Spinal cord (tissue), 10 donors: ENCODE results near the gene APBA2. TPM values are rescaled to one million over a fixed set of nuclear protein-coding genes. Genes with fewer than 3 reads are reported as not detected.
"Not testable (repeated sequence)": the region's sequence is repeated elsewhere in the genome, so short reads cannot be mapped to it uniquely, and the experiment has no call there.

Experiments used
- DNase-seq, 6 donors: peaks; one replicate each; pipeline versions ENCODE4 v3.0.0 to v3.0.0-alpha.2; 2013 to 2015; ENCODE audit warnings: low spot score in 6 of 6, low read depth in 4 of 6
- H3K27ac ChIP-seq: one replicate; pipeline ENCODE4 v1.5.1; 2013; ENCODE audit warnings: low read depth, low read length, control low read depth
- H3K27me3 ChIP-seq: one replicate; pipeline ENCODE4 v1.6.1; 2013; ENCODE audit warnings: low read length; ENCODE audit not compliant: control insufficient read depth, insufficient read depth
- H3K36me3 ChIP-seq: one replicate; pipeline ENCODE4 v1.6.1; 2013; ENCODE audit warnings: low read length; ENCODE audit not compliant: control insufficient read depth, insufficient read depth
- H3K4me1 ChIP-seq: one replicate; pipeline ENCODE4 v1.6.1; 2013; ENCODE audit warnings: low read length; ENCODE audit not compliant: control insufficient read depth, insufficient read depth
- H3K4me3 ChIP-seq: one replicate; pipeline ENCODE4 v1.5.1; 2013; ENCODE audit warnings: low read depth, low read length, control low read depth
- H3K9me3 ChIP-seq: one replicate; pipeline ENCODE4 v1.6.1; 2013; ENCODE audit warnings: low read length; ENCODE audit not compliant: control insufficient read depth, insufficient read depth
- WGBS: methylation state at CpG from one replicate; pipeline ENCODE4 v1.1.5; 2013; ENCODE audit warnings: missing lambda C conversion rate; ENCODE audit not compliant: insufficient coverage; 5-methylcytosine and 5-hydroxymethylcytosine counted together
- polyA plus RNA-seq, 2 donors: library from polyadenylated mRNA; unstranded; fragments of 120-200 nt; gene quantifications; one replicate each; pipeline ENCODE4 v1.2.1, GENCODE V29; 2013; ENCODE audit not compliant: insufficient read length in 2 of 2
- total RNA-seq, 2 donors: library from RNA; depleted of rRNA in 1 of 2; stranded (reverse); fragments of 120-200 nt in 1 of 2; fragments of >200 nt in 1 of 2; gene quantifications; one replicate each; pipeline versions ENCODE4 v1.2.3 to v1.2.4, GENCODE V29; 2013 to 2014
- donor health status: healthy.

APBA2 gene
- total and polyA plus RNA-seq, 4 donors: 46.2 to 111 (median 89.9) TPM

- Histone ChIP-seq H3K36me3 (peaks cover 3% of the 10 kb centered on the region), H3K27me3 (no peaks in the 10 kb centered on the region), H3K9me3 (no peaks in the 10 kb centered on the region), H3K4me3 (no peak overlapping the region), H3K4me1 (peaks cover 22% of the 10 kb centered on the region), H3K27ac (no peak overlapping the region)
- peak in 1 of 6 donors; percentile 42 for DNase-seq
- 36% methylated on average over 2 of the region's 3 CpGs for WGBS
Observed at GRCh38 chr15:29016518-29016917, 130.7 kb downstream of the APBA2 start.

GRCh38 chr15:29018120-29018805 lies 132.5 kb downstream of the APBA2 start:
- Histone ChIP-seq H3K4me3 (no peak overlapping the region), H3K36me3 (peaks cover 3% of the 10 kb centered on the region), H3K27ac (no peak overlapping the region), H3K4me1 (peaks cover 22% of the 10 kb centered on the region), H3K27me3 (no peaks in the 10 kb centered on the region), H3K9me3 (no peaks in the 10 kb centered on the region)
- peak in 1 of 6 donors; percentile 87 for DNase-seq
- 80% methylated on average over 7 of the region's 8 CpGs for WGBS

GRCh38 chr15:29018995-29019976 lies 133.5 kb downstream of the APBA2 start:
- Histone ChIP-seq H3K4me1 (peaks cover 22% of the 10 kb centered on the region), H3K9me3 (no peaks in the 10 kb centered on the region), H3K27ac (no peak overlapping the region), H3K27me3 (no peaks in the 10 kb centered on the region), H3K36me3 (peaks cover 3% of the 10 kb centered on the region), H3K4me3 (no peak overlapping the region)
- DNase-seq: peak in 1 of 6 donors; percentile 92
- WGBS: 39% methylated on average over 3 of the region's 9 CpGs

GRCh38 chr15:29021857-29022256 lies 136.1 kb downstream of the APBA2 start:
- Histone ChIP-seq H3K36me3 (no peaks in the 10 kb centered on the region), H3K9me3 (no peaks in the 10 kb centered on the region), H3K27ac (no peak overlapping the region), H3K27me3 (no peaks in the 10 kb centered on the region), H3K4me1 (peaks cover 13% of the 10 kb centered on the region), H3K4me3 (no peak overlapping the region)
- WGBS: 100% methylated on average over 1 of the region's 7 CpGs
- peak in 1 of 6 donors; percentile 44 for DNase-seq

- peaks cover 2% of the 10 kb centered on the region for H3K9me3 ChIP-seq
- WGBS: 73% methylated on average over 4 of the region's 5 CpGs
- H3K36me3 ChIP-seq: no peaks in the 10 kb centered on the region
- no peak for DNase-seq
- H3K4me3 ChIP-seq: no peak overlapping the region
- H3K27ac ChIP-seq: no peak overlapping the region
- no peaks in the 10 kb centered on the region for H3K4me1 ChIP-seq
- no peaks in the 10 kb centered on the region for H3K27me3 ChIP-seq
Observed at GRCh38 chr15:29024662-29025061, 138.9 kb downstream of the APBA2 start.

- H3K36me3 ChIP-seq, H3K4me1 ChIP-seq, H3K27me3 ChIP-seq, H3K27ac ChIP-seq, H3K9me3 ChIP-seq, H3K4me3 ChIP-seq, DNase-seq: not testable (repeated sequence)
- WGBS: 89% methylated on average over 12 of the region's 17 CpGs
Observed at GRCh38 chr15:29025411-29025810, 139.6 kb downstream of the APBA2 start.

- not testable (repeated sequence) for DNase-seq, H3K36me3 ChIP-seq, H3K4me3 ChIP-seq, H3K4me1 ChIP-seq, H3K27ac ChIP-seq, H3K9me3 ChIP-seq, H3K27me3 ChIP-seq
Observed at GRCh38 chr15:29028158-29028557, 142.4 kb downstream of the APBA2 start.

GRCh38 chr15:29029651-29030195 lies 143.9 kb downstream of the APBA2 start:
- no peak for DNase-seq
- Histone ChIP-seq H3K4me3 (no peak overlapping the region), H3K27ac (no peak overlapping the region), H3K27me3 (no peaks in the 10 kb centered on the region), H3K9me3 (peaks cover 2% of the 10 kb centered on the region), H3K4me1 (peaks cover 3% of the 10 kb centered on the region), H3K36me3 (no peaks in the 10 kb centered on the region)
- WGBS: 96% methylated on average over 17 of the region's 17 CpGs

GRCh38 chr15:29031502-29032228 lies 145.9 kb downstream of the APBA2 start:
- Histone ChIP-seq H3K36me3 (no peaks in the 10 kb centered on the region), H3K4me1 (peaks cover 18% of the 10 kb centered on the region), H3K4me3 (no peak overlapping the region), H3K27me3 (no peaks in the 10 kb centered on the region), H3K27ac (no peak overlapping the region), H3K9me3 (peaks cover 2% of the 10 kb centered on the region)
- no CpG with 5 or more reads among the region's 3 CpGs for WGBS
- no peak for DNase-seq
